HL-60/S4 treated with retinoic acid at 250 ng/mL for 4 days and 3 days (cell line): Measurements from ENCODE around the gene CPXM1.
"Not testable (repeated sequence)": the region's sequence is repeated elsewhere in the genome, so short reads cannot be mapped to it uniquely, and the experiment has no call there.

ENCODE experiments used
- in situ Hi-C: fragments of 300-500 bp; cut with MboI; formaldehyde crosslinking; loops from 2 replicates; pipeline ENCODE4 v1.7.0; 2022; ENCODE audit warnings: low sequenced_read_pairs

CPXM1 gene

GRCh38 chr20:2800521-2801285 is at the start of gene CPXM1:
TSS of gene CPXM1 (minus strand) at chr20:2800627. CDS start at chr20:2800572, 55 bp downstream.
- in situ Hi-C loops: no loop called here

GRCh38 chr20:2849529-2849928 is 49.1 kb upstream of the CPXM1 start:
- in situ Hi-C loops: no loop called here

- in situ Hi-C loops: no loop called here
Observed at GRCh38 chr20:2847802-2848201, 47.4 kb upstream of the CPXM1 start.

- in situ Hi-C loops: no loop called here
Observed at GRCh38 chr20:2846698-2847097, 46.3 kb upstream of the CPXM1 start.

GRCh38 chr20:2845607-2846006 is 45.2 kb upstream of the CPXM1 start:
- in situ Hi-C loops: no loop called here

GRCh38 chr20:2840967-2841531 is 40.6 kb upstream of the CPXM1 start:
- in situ Hi-C loops: no loop called here

GRCh38 chr20:2840138-2840966 is 39.9 kb upstream of the CPXM1 start, which contains the start of the genes PCED1A and VPS16:
TSS of gene PCED1A (minus strand) at chr20:2840655. CDS start at chr20:2839912, 743 bp downstream.
TSS of gene VPS16 (plus strand) at chr20:2840745. CDS start at chr20:2840775, 30 bp downstream.
- in situ Hi-C loops: no loop called here

GRCh38 chr20:2839732-2840137 is 39.3 kb upstream of the CPXM1 start:
- in situ Hi-C loops: no loop called here

- in situ Hi-C loops: no loop called here
Observed at GRCh38 chr20:2838847-2839671, 38.6 kb upstream of the CPXM1 start.

- in situ Hi-C loops: no loop called here
Observed at GRCh38 chr20:2838170-2838797, 37.9 kb upstream of the CPXM1 start.

- in situ Hi-C loops: no loop called here
Observed at GRCh38 chr20:2837221-2837960, 37.0 kb upstream of the CPXM1 start.

- in situ Hi-C loops: no loop called here
Observed at GRCh38 chr20:2836035-2836434, 35.6 kb upstream of the CPXM1 start.

- in situ Hi-C loops: no loop called here
Observed at GRCh38 chr20:2835331-2835796, 34.9 kb upstream of the CPXM1 start.

GRCh38 chr20:2834401-2835110 is 34.1 kb upstream of the CPXM1 start:
- in situ Hi-C loops: no loop called here

GRCh38 chr20:2833761-2834160 is 33.3 kb upstream of the CPXM1 start:
- in situ Hi-C loops: no loop called here

- in situ Hi-C loops: not testable (repeated sequence)
Observed at GRCh38 chr20:2831206-2831605, 30.8 kb upstream of the CPXM1 start.

- in situ Hi-C loops: no loop called here
Observed at GRCh38 chr20:2829376-2829775, 28.9 kb upstream of the CPXM1 start.

- in situ Hi-C loops: no loop called here
Observed at GRCh38 chr20:2826655-2827054, 26.2 kb upstream of the CPXM1 start.

- in situ Hi-C loops: no loop called here
Observed at GRCh38 chr20:2825761-2826160, 25.3 kb upstream of the CPXM1 start.
